ENCODE data around the gene PHLDB3.

GRCh38 chr19:43541920-43542650 lies 37.5 kb upstream of the PHLDB3 start:
- TF ChIP-seq GABPA (IDR thresholded peaks at IDR 0.05; ENCODE audit: low read depth) (no peak), POLR2AphosphoS5 (IDR thresholded peaks at IDR 0.05; ENCODE audit: low read depth) (no peak), CTCF (IDR thresholded peaks at IDR 0.05; ENCODE audit: insufficient read depth, low read length) (no peak), REST (IDR thresholded peaks at IDR 0.05; ENCODE audit: insufficient replicate concordance, low read depth) (no peak)

All from HL-60 (cell line).